Measurements from ENCODE around the gene DGKI. TPM values are rescaled to one million over a fixed set of nuclear protein-coding genes. Genes with fewer than 3 reads are reported as not detected.
"Not testable (repeated sequence)": the region's sequence is repeated elsewhere in the genome, so short reads cannot be mapped to it uniquely, and the experiment has no call there.

Gene DGKI
- total RNA-seq, 4 donors from 2014 or later, result 0.02 to 1.8 (median 0.07) TPM; not detected in 1

GRCh38 chr7:137835486-137836112 is 11.2 kb downstream of the DGKI start:
- no peaks in the 10 kb centered on the region for H3K4me1 ChIP-seq
- no peak for ATAC-seq
- intact Hi-C loops (cut with DNase I; ENCODE audit: low total_unique reads) (no loop called here), in situ Hi-C loops (cut with MboI; ENCODE audit: low sequenced_read_pairs in 4 of 4) (no loop called here)
- peaks cover 0 to 11% (median 0%) of the 10 kb centered on the region in 3 donors for H3K9me3 ChIP-seq
- H3K4me3 ChIP-seq, result no peak overlapping the region
- H3K27ac ChIP-seq, result no peak overlapping the region
- H3K36me3 ChIP-seq, result no peaks in the 10 kb centered on the region
- DNase-seq, result no peak
- no peaks in the 10 kb centered on the region for H3K27me3 ChIP-seq
- TF ChIP-seq CTCF (IDR thresholded peaks at IDR 0.05 in 4 of 5, conservative IDR thresholded peaks at IDR 0.05 in 1 of 5), result no peak
- TF ChIP-seq POLR2A (IDR thresholded peaks at IDR 0.05), result no peak

- H3K4me3 ChIP-seq, result no peak overlapping the region
- no peaks in the 10 kb centered on the region for H3K4me1 ChIP-seq
- no peak overlapping the region for H3K27ac ChIP-seq
- intact Hi-C loops (cut with DNase I; ENCODE audit: low total_unique reads), result no loop called here
- DNase-seq (no peak), ATAC-seq (no peak)
- H3K36me3 ChIP-seq, result no peaks in the 10 kb centered on the region
- TF ChIP-seq POLR2A (IDR thresholded peaks at IDR 0.05), result no peak
- no peak for TF ChIP-seq CTCF (IDR thresholded peaks at IDR 0.05 in 4 of 5, conservative IDR thresholded peaks at IDR 0.05 in 1 of 5)
- in situ Hi-C loops (cut with MboI; ENCODE audit: low sequenced_read_pairs in 4 of 4), result no loop called here
- no peaks in the 10 kb centered on the region for H3K27me3 ChIP-seq
- H3K9me3 ChIP-seq, result peaks cover 0 to 11% (median 0%) of the 10 kb centered on the region in 3 donors
Observed at GRCh38 chr7:137834552-137834951, 12.2 kb downstream of the DGKI start.

GRCh38 chr7:137832990-137833389 is 13.8 kb downstream of the DGKI start:
- H3K27me3 ChIP-seq; DNase-seq; intact Hi-C loops (cut with DNase I; ENCODE audit: low total_unique reads); H3K36me3 ChIP-seq; H3K4me1 ChIP-seq; H3K27ac ChIP-seq; H3K4me3 ChIP-seq; in situ Hi-C loops (cut with MboI; ENCODE audit: low sequenced_read_pairs in 4 of 4); ATAC-seq: not testable (repeated sequence)
- peaks cover 0 to 11% (median 0%) of the 10 kb centered on the region in 3 donors for H3K9me3 ChIP-seq

GRCh38 chr7:137832382-137832781 is 14.4 kb downstream of the DGKI start:
- in situ Hi-C loops (cut with MboI; ENCODE audit: low sequenced_read_pairs in 4 of 4), result no loop called here
- no peak for DNase-seq

GRCh38 chr7:137831555-137831954 is 15.2 kb downstream of the DGKI start:
- DNase-seq; H3K27me3 ChIP-seq; H3K4me1 ChIP-seq; in situ Hi-C loops (cut with MboI; ENCODE audit: low sequenced_read_pairs in 4 of 4); H3K36me3 ChIP-seq; ATAC-seq; H3K27ac ChIP-seq; intact Hi-C loops (cut with DNase I; ENCODE audit: low total_unique reads); H3K4me3 ChIP-seq: not testable (repeated sequence)
- H3K9me3 ChIP-seq, result peaks cover 0 to 11% (median 0%) of the 10 kb centered on the region in 3 donors

More at GRCh38 chr7:137832382-137832781, 14.4 kb downstream of the DGKI start:
- Histone ChIP-seq H3K27me3 (no peaks in the 10 kb centered on the region), H3K4me3 (no peak overlapping the region), H3K27ac (no peak overlapping the region), H3K9me3 (peaks cover 0 to 11% (median 0%) of the 10 kb centered on the region in 3 donors), H3K36me3 (no peaks in the 10 kb centered on the region), H3K4me1 (peaks cover 0 to 6% of the 10 kb centered on the region in 2 donors)
- TF ChIP-seq CTCF (IDR thresholded peaks at IDR 0.05 in 4 of 5, conservative IDR thresholded peaks at IDR 0.05 in 1 of 5), result no peak
- TF ChIP-seq POLR2A (IDR thresholded peaks at IDR 0.05), result no peak
- intact Hi-C loops (cut with DNase I; ENCODE audit: low total_unique reads), result no loop called here
- no peak for ATAC-seq
